Right cardiac atrium (tissue), 5 donors: ENCODE data around the gene PFDN5. TPM values are rescaled to one million over a fixed set of nuclear protein-coding genes. Genes with fewer than 3 reads are reported as not detected.
"Not testable (repeated sequence)": the region's sequence is repeated elsewhere in the genome, so short reads cannot be mapped to it uniquely, and the experiment has no call there.

Source experiments
- ATAC-seq, 2 donors: fragments of 200-7000 bp; cut with Tn5 transposase; one replicate each; pipeline versions ENCODE4 v1.8.0 to v1.9.1; 2020; ENCODE audit warnings: moderate library complexity in 2 of 2, mild to moderate bottlenecking in 1 of 2
- DNase-seq, 3 donors: peaks; one replicate each; pipeline ENCODE4 v3.0.0-alpha.2; 2020
- H3K27ac ChIP-seq: one replicate; pipeline ENCODE4 v1.5.1; 2013; ENCODE audit warnings: mild to moderate bottlenecking, low read length, control low read depth, moderate library complexity
- H3K27me3 ChIP-seq: one replicate; pipeline ENCODE4 v1.6.1; 2013; ENCODE audit not compliant: control insufficient read depth, insufficient read depth
- H3K4me1 ChIP-seq: one replicate; pipeline ENCODE4 v1.6.1; 2013; ENCODE audit warnings: low read length; ENCODE audit not compliant: control insufficient read depth, insufficient read depth
- H3K4me3 ChIP-seq: one replicate; pipeline ENCODE4 v1.5.1; 2013; ENCODE audit warnings: low read length, control low read depth
- H3K9me3 ChIP-seq: one replicate; pipeline ENCODE4 v1.6.1; 2013; ENCODE audit warnings: low read length; ENCODE audit not compliant: control insufficient read depth
- WGBS: extraction: QIAGEN DNeasy Blood & Tissue Kit; methylation state at CpG from one replicate; pipeline ENCODE4 v1.1.7; 2013; 5-methylcytosine and 5-hydroxymethylcytosine counted together
- intact Hi-C, 4 donors: fragments of 100-400 bp; cut with DNase I; formaldehyde crosslinking; loops; one replicate each; pipeline versions ENCODE4 v1.11.0 to v1.14.0; 2022 to 2023
- polyA plus RNA-seq: library from polyadenylated mRNA; stranded (reverse); fragments of 200-250 nt; gene quantifications from one replicate; pipeline ENCODE4 v1.2.3, GENCODE V29; 2013
- total RNA-seq, 4 donors: library from RNA; stranded (reverse); fragmentation: NEBNext Ultra II Directional; extraction: Animal tissue kit (Norgen Biotek cat#: 25700); gene quantifications; one replicate each; pipeline ENCODE4 v1.2.1, GENCODE V29; 2021
- donor health status: healthy with polysubstance abuse.
- donor health status: DM: no; HTN: yes; CAD: no.
- donor health status: DM: no; HTN: no; CAD: no.
- donor health status: DM: no; HTN: yes; CAD: no; lungs with severe emphysema.
- donor health status: DM: yes; HTN: yes; CAD: no.

The PFDN5 gene
- total and polyA plus RNA-seq, 5 donors = 355 to 764 (median 435) TPM

DNA sequence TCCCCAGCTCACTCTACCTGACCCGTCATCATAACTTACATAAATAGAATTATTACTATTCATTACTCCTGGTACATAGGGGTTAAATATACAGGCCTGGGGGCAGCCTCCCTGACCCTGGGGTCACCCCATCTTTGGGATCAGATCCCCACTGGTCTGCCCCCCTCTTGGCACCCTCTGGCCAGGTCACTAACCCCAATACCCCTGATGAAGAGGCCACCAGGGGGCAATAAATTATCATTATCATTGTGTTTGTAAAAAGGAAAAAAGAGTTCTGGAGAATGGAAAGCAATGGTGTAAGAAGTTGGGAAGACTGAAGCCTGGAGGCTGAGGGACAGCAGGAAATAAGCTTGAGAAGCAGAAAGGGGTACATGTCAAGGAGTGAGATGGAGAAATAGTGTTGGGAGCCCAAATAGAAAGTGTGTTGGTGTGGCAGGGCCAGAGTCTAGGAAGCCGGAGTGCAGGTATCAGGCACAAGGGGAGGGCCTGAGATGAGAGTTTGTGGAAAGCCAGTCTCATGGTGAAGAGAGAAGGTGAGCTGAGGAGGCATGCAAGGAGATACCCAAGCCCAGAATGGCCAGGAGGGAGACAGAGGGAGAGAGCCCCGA lies 32.2 kb downstream of the PFDN5 start:
- Histone ChIP-seq H3K27me3 (no peaks in the 10 kb centered on the region), H3K4me3 (no peak overlapping the region), H3K9me3 (no peaks in the 10 kb centered on the region), H3K4me1 (no peaks in the 10 kb centered on the region), H3K27ac (no peak overlapping the region)
- 86% methylated on average over 3 of the region's 3 CpGs for WGBS
- no peak for DNase-seq
- intact Hi-C loops = loop anchor here in 3 of 4 donors (10.0 kb wide), 1 partner anchor 177 kb away; the partner anchor contains the start of genes NPFF (in 3 of the 3) and TARBP2 (in 3 of the 3)
- no peak for ATAC-seq

DNA sequence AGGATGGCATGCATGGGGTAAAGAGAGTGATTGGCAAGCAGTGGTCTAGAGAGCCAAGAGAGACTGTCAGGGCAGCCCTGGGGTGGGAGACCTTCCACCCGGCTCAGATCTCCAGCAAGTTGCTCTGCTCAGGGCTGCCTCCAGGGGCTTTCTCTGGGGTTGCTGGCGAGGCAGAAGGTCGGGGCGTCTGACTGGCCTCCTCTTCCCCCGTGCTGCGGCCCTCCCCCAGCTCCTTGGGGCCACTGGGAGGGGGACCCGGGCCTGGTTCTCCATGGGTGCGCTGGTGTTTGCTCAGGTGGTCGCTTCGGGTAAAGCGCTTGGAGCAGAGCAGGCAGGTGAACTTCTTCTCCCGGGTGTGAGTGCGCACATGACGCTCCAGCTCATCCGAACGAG lies 32.7 kb downstream of the PFDN5 start:
- no peak for ATAC-seq
- WGBS = 47% methylated on average over 16 of the region's 16 CpGs
- Histone ChIP-seq H3K27me3 (no peaks in the 10 kb centered on the region), H3K9me3 (no peaks in the 10 kb centered on the region), H3K27ac (no peak overlapping the region), H3K4me1 (no peaks in the 10 kb centered on the region), H3K4me3 (no peak overlapping the region)
- no peak for DNase-seq
- intact Hi-C loops = loop anchor here in 3 of 4 donors (10.0 kb wide), 1 partner anchor 177 kb away; the partner anchor contains the start of genes NPFF (in 3 of the 3) and TARBP2 (in 3 of the 3)

GRCh38 chr12:53330671-53331070 lies 35.3 kb downstream of the PFDN5 start:
- H3K27me3 ChIP-seq = no peaks in the 10 kb centered on the region
- intact Hi-C loops = no loop called here

DNA sequence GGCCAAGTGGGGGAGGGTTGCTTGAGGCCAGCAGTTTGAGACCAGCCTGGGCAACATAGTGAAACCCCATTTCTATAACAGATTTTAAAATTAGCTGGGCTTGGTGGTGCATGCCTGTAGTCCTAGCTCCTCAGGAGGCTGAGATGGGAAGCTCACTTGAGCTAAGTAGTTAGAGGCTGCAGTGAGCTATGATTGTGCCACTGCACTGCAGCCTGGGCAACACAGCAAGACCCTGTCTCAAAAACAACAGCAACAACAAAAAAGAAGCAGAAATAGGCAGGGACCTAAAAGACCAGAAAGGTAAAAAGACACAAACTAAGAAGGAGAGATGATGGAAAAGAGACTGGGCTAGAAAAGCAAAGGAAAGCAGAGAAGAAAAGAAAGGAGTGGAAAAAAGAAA lies 37.0 kb downstream of the PFDN5 start:
- H3K9me3 ChIP-seq, H3K4me3 ChIP-seq, H3K4me1 ChIP-seq, H3K27ac ChIP-seq, DNase-seq, H3K27me3 ChIP-seq, intact Hi-C loops, ATAC-seq: not testable (repeated sequence)

More at GRCh38 chr12:53330671-53331070, 35.3 kb downstream of the PFDN5 start:
- no peak overlapping the region for H3K4me3 ChIP-seq
- ATAC-seq (no peak), DNase-seq (peak in 1 of 3 donors; percentile 30)
- no peak overlapping the region for H3K27ac ChIP-seq
- no peaks in the 10 kb centered on the region for H3K4me1 ChIP-seq
- WGBS = 47% methylated on average over 5 of the region's 5 CpGs
- H3K9me3 ChIP-seq = no peaks in the 10 kb centered on the region

GRCh38 chr12:53332744-53333143 lies 37.4 kb downstream of the PFDN5 start:
- no peak overlapping the region for H3K4me3 ChIP-seq
- intact Hi-C loops = no loop called here
- DNase-seq = peak in 1 of 3 donors; percentile 11
- H3K27me3 ChIP-seq = no peaks in the 10 kb centered on the region
- H3K4me1 ChIP-seq = no peaks in the 10 kb centered on the region
- no peak overlapping the region for H3K27ac ChIP-seq
- 49% methylated on average over 15 of the region's 15 CpGs for WGBS
- no peaks in the 10 kb centered on the region for H3K9me3 ChIP-seq
- no peak for ATAC-seq

- intact Hi-C loops = no loop called here
- WGBS = 89% methylated on average over 4 of the region's 4 CpGs
- DNase-seq (peak in 1 of 3 donors; percentile 9), ATAC-seq (no peak)
- H3K9me3 ChIP-seq = no peaks in the 10 kb centered on the region
- no peak overlapping the region for H3K27ac ChIP-seq
- H3K4me1 ChIP-seq = no peaks in the 10 kb centered on the region
- no peak overlapping the region for H3K4me3 ChIP-seq
- H3K27me3 ChIP-seq = no peaks in the 10 kb centered on the region
Observed at GRCh38 chr12:53333289-53333688, 37.9 kb downstream of the PFDN5 start.

DNA sequence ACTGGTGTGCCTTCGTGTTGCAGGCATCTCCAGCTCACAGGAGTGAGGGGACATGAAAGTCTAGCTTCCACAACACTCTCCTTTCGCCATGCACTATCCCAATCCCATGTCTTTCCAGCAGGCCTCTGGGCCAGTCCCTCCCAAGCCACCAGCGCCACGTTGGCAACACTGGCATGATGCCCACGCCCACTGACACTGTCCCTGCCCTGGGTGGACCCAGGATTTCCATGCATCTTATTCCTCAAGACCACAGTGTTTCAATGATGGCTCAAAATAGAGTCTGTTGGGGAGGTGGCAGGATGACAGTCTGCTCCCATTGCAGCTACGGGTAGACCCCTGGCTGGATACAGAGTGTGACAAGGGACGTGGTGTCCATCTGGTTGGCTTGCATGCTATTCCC lies 38.5 kb downstream of the PFDN5 start:
- no peaks in the 10 kb centered on the region for H3K27me3 ChIP-seq
- ATAC-seq (no peak), DNase-seq (no peak)
- intact Hi-C loops = no loop called here
- H3K4me3 ChIP-seq = no peak overlapping the region
- no peak overlapping the region for H3K27ac ChIP-seq
- no peaks in the 10 kb centered on the region for H3K9me3 ChIP-seq
- WGBS = 72% methylated on average over 7 of the region's 7 CpGs
- H3K4me1 ChIP-seq = no peaks in the 10 kb centered on the region

GRCh38 chr12:53334822-53335221 lies 39.5 kb downstream of the PFDN5 start:
- WGBS = 83% methylated on average over 8 of the region's 8 CpGs
- DNase-seq (no peak), ATAC-seq (no peak)
- no peak overlapping the region for H3K27ac ChIP-seq
- no peak overlapping the region for H3K4me3 ChIP-seq
- no peaks in the 10 kb centered on the region for H3K9me3 ChIP-seq
- no peaks in the 10 kb centered on the region for H3K4me1 ChIP-seq
- H3K27me3 ChIP-seq = no peaks in the 10 kb centered on the region
- intact Hi-C loops = no loop called here

- WGBS = 47% methylated on average over 15 of the region's 15 CpGs
- H3K27ac ChIP-seq = no peak within 1 kb of the TSS
- no peak for DNase-seq
- intact Hi-C loops = no loop called here
- no peak for ATAC-seq
- H3K9me3 ChIP-seq = no peaks in the 10 kb centered on the region
- no peaks in the 10 kb centered on the region for H3K4me1 ChIP-seq
- no peaks in the 10 kb centered on the region for H3K27me3 ChIP-seq
- no peak within 1 kb of the TSS for H3K4me3 ChIP-seq
Observed at GRCh38 chr12:53336181-53336681, 40.9 kb downstream of the PFDN5 start, which contains the start of gene SP7. Gene SP7 (minus strand): TSS chr12:53336354. CDS start chr12:53335646, 708 bp downstream.

DNA sequence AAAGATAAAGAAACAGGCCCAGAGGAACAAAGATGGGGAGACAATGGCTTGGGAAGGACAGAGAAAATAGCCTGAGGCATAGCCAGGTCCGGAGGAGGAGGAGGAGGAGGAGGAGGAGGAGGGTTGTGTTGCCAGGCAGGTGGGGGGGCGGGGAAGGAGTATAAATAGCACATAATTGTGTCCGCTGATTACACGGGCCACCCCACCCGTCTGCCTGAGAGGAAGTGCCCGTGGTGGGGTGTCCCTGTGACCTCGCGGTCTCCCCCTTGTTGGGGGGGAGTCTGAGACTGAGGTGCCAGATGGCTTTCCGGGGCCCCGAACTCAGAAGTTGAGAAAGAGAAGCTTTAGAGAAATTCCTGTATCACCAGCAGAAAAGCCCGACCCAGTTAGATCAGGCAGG lies 42.7 kb downstream of the PFDN5 start:
- H3K9me3 ChIP-seq = no peaks in the 10 kb centered on the region
- H3K4me3 ChIP-seq = no peak overlapping the region
- H3K27me3 ChIP-seq = no peaks in the 10 kb centered on the region
- WGBS = 24% methylated on average over 11 of the region's 11 CpGs
- no peaks in the 10 kb centered on the region for H3K4me1 ChIP-seq
- no peak overlapping the region for H3K27ac ChIP-seq
- intact Hi-C loops = no loop called here
- DNase-seq = no peak
- ATAC-seq = no peak

GRCh38 chr12:53338916-53339315 lies 43.6 kb downstream of the PFDN5 start:
- Histone ChIP-seq H3K4me3 (no peak overlapping the region), H3K9me3 (no peaks in the 10 kb centered on the region), H3K4me1 (no peaks in the 10 kb centered on the region), H3K27ac (no peak overlapping the region), H3K27me3 (no peaks in the 10 kb centered on the region)
- no peak for DNase-seq
- ATAC-seq = no peak
- intact Hi-C loops = no loop called here
- 47% methylated on average over 6 of the region's 6 CpGs for WGBS
